Fibroblast of the aortic adventitia (primary cell): ENCODE data around the gene KLHL29. TPM values are rescaled to one million over a fixed set of nuclear protein-coding genes. Genes with fewer than 3 reads are reported as not detected.

Experiments used
- DNase-seq: peaks from one replicate; pipeline ENCODE4 v3.0.0-alpha.2; 2010; ENCODE audit warnings: low read depth
- H3K4me3 ChIP-seq: 2 replicates; pipeline ENCODE4 v1.5.1; 2011; ENCODE audit warnings: low read depth, mild to moderate bottlenecking, control low read depth, low read length, moderate library complexity
- CTCF ChIP-seq: IDR thresholded peaks from 2 replicates; pipeline ENCODE4 v1.5.1; 2011; ENCODE audit warnings: mild to moderate bottlenecking, low read length, control low read depth, inconsistent platforms; ENCODE audit not compliant: insufficient read depth
- total RNA-seq: library from RNA; depleted of rRNA; stranded (reverse); fragments of >200 nt; gene quantifications from 2 replicates; pipeline ENCODE4 v1.2.3, GENCODE V29; 2012; ENCODE audit warnings: low replicate concordance

KLHL29 gene
- total RNA-seq, 1 donor = 4.7 TPM

GRCh38 chr2:23557455-23557854, 172.5 kb downstream of the KLHL29 start:
- no peak for TF ChIP-seq CTCF
- no peak for DNase-seq

DNA sequence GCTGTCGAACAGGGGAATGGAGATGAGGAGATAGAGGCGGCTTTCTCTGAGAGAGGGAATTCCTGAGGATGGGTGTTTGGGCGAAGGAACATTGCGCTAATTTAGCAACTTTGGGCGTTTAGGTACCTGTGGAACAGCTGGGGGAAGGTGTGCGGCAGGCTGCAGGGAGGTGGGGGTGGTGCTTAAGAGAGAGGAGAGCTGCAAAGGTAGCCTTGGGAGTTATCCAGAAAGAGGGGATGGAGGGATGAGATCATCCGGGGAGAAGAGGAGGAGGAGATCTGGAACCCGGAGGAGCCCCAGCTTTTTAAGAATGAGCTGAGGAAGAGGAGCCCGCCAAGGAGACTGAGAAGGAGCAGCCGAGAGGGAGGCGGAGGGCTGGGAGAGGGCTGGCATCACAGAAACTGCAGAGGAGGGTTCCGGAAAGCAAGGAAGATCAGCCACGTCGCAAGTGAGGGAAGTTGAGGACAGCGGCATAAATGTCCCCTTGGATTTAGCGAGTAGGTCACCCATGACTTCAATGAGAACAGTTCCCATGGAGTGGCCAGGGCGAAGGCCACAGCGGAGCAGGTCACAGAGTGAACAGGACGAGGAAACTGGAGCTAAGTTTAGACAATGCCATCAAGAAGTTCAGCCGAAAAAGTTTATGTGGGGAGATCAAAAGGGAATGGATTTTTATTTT, 174.7 kb downstream of the KLHL29 start:
- H3K4me3 ChIP-seq = no peak overlapping the region
- TF ChIP-seq CTCF = no peak
- no peak for DNase-seq

More at GRCh38 chr2:23557455-23557854, 172.5 kb downstream of the KLHL29 start:
- H3K4me3 ChIP-seq = no peak overlapping the region

DNA sequence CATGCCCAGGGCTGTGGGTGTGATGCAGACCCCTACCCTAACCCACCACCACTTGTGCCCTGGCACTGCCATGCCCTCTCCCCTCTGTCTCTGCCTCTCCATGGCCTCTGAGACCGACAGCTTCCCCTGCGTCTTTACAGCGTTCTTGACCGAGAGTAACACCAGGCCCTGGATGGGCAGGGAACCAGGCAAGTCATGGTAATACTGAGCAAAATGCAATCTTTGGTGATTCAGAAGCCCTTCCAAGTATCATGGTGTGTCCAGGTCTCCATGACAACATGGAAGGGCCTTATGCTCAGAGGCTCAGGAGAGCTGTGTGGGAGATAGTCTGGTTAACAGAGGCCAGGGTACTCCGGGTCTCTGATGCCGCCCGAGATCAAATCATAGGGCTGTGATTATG, 176.1 kb downstream of the KLHL29 start:
- DNase-seq = peak; percentile 83
- no peak for TF ChIP-seq CTCF
- no peak overlapping the region for H3K4me3 ChIP-seq

DNA sequence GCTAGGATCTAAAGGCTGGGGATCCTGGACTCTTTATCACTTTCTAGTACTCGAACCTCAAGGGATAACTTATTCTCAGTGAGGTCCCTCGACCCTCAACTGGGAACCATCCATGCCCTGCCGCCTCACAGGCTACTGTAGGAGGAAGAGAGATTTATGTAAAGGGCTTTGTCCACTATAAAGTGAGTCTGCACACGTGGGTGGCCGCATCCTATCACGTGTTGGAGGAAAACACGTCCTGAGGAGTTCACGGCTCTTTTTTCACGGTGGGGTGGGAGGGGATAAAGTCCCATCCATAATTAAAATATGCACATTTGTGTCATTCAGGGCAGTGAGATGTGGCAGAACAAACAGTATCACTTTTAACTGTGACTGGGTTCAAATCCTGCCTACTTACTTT, 176.6 kb downstream of the KLHL29 start:
- TF ChIP-seq CTCF = no peak
- H3K4me3 ChIP-seq = no peak overlapping the region
- no peak for DNase-seq

DNA sequence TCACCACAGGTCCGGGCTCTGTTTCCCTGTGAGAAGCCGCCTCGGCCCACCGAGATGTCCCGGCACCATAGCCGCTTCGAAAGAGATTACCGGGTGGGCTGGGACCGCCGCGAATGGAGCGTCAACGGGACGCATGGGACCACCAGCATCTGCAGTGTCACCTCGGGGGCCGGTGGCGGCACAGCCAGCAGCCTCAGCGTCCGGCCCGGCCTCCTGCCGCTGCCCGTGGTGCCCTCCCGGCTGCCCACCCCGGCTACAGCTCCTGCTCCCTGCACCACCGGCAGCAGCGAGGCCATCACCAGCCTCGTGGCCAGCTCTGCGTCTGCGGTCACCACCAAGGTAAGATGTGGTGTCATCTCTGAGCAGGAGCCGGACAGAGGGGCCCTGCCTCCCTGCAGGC, 177.2 kb downstream of the KLHL29 start:
- H3K4me3 ChIP-seq = no peak overlapping the region
- no peak for TF ChIP-seq CTCF
- no peak for DNase-seq

DNA sequence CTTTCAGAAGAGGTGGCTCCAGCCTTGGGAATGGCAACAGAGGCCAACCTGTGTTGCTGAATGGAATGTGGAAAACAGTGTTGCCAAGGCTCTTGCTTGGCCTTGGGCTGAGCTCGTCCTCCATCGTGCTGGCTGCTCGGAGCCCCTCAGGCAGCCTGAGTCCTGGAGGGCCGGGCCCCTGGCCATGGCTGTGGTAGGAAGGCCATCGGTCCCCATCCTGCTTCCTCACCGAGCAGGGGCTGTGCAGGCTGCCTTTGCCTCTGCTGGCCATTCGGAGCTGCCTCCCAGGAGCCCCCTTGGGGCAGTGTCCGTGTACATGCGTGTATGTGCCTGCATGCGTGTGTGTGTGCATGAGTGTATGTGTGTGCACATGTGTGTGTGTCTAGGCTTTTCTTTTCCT, 178.2 kb downstream of the KLHL29 start:
- H3K4me3 ChIP-seq = no peak overlapping the region
- TF ChIP-seq CTCF = no peak
- no peak for DNase-seq
